BLaER1 treated with 17β-estradiol and CSF1 and Interleukin-3, amounts not matched to agents 10 nM and 100 nM (cell line): Measurements from ENCODE around the gene SPRR1A.

Experiments used
- H3K27ac ChIP-seq, 11 experiments: shearing (Covaris generic); formaldehyde crosslinking; 2 replicates each; pipeline ENCODE4 v1.8.1; 2022
- H3K27me3 ChIP-seq, 11 experiments: shearing (Covaris generic); formaldehyde crosslinking; 2 replicates each; pipeline ENCODE4 v1.8.1; 2022
- H3K36me3 ChIP-seq, 11 experiments: shearing (Covaris generic); formaldehyde crosslinking; 2 replicates each; pipeline ENCODE4 v1.8.1; 2022
- H3K4me1 ChIP-seq, 10 experiments: shearing (Covaris generic); formaldehyde crosslinking; 2 replicates each; pipeline ENCODE4 v1.8.1; 2022
- H3K4me2 ChIP-seq, 11 experiments: shearing (Covaris generic); formaldehyde crosslinking; 2 replicates each; pipeline ENCODE4 v1.8.1; 2022
- H3K4me3 ChIP-seq, 10 experiments: shearing (Covaris generic); formaldehyde crosslinking; 2 replicates each; pipeline ENCODE4 v1.8.1; 2022
- H3K9ac ChIP-seq, 11 experiments: shearing (Covaris generic); formaldehyde crosslinking; 2 replicates each; pipeline ENCODE4 v1.8.1; 2022
- H3K9me3 ChIP-seq, 11 experiments: shearing (Covaris generic); formaldehyde crosslinking; replicated peaks in 1 of 11; 2 replicates each; pipeline ENCODE4 v1.8.1; 2022
- H4K20me1 ChIP-seq, 11 experiments: shearing (Covaris generic); formaldehyde crosslinking; 2 replicates each; pipeline ENCODE4 v1.8.1; 2022
- Cebpa-rat ChIP-seq, 11 experiments: shearing (Covaris generic); IDR thresholded peaks; 2 replicates each; pipeline ENCODE4 v1.8.1; 2022

Gene SPRR1A

GRCh38 chr1:152957561-152957960, 26.3 kb upstream of the SPRR1A start:
- Histone ChIP-seq H3K36me3 (no peaks in the 10 kb centered on the region), H3K27me3 (peaks cover 0 to 14% (median 0%) of the 10 kb centered on the region in 11 experiments; a peak in 3 of 22 replicates), H3K9me3 (peaks cover 0 to 12% (median 5%) of the 10 kb centered on the region in 11 experiments; a peak in 7 of 22 replicates), H4K20me1 (no peaks in the 10 kb centered on the region), H3K9ac (no peak overlapping the region), H3K4me1 (peaks cover 16 to 44% (median 34%) of the 10 kb centered on the region in 10 experiments), H3K4me3 (no peak overlapping the region), H3K27ac (no peak overlapping the region), H3K4me2 (no peak overlapping the region)
- no peak for TF ChIP-seq Cebpa-rat (IDR thresholded peaks at IDR 0.05)

GRCh38 chr1:152959273-152959672, 24.6 kb upstream of the SPRR1A start:
- no peak for TF ChIP-seq Cebpa-rat (IDR thresholded peaks at IDR 0.05)
- Histone ChIP-seq H3K9me3 (peaks cover 0 to 12% (median 5%) of the 10 kb centered on the region in 11 experiments; a peak in 8 of 22 replicates), H3K36me3 (no peaks in the 10 kb centered on the region), H3K4me2 (peak overlapping the region in 8 of 11 experiments; percentile 67 to 96 (median 90); a peak in 15 of 22 replicates), H3K27ac (no peak overlapping the region), H3K4me3 (no peak overlapping the region), H3K4me1 (peaks cover 16 to 56% (median 44%) of the 10 kb centered on the region in 10 experiments), H4K20me1 (no peaks in the 10 kb centered on the region), H3K9ac (no peak overlapping the region), H3K27me3 (peaks cover 0 to 14% (median 0%) of the 10 kb centered on the region in 11 experiments; a peak in 3 of 22 replicates)

- Histone ChIP-seq H4K20me1 (no peaks in the 10 kb centered on the region), H3K27me3 (peaks cover 0 to 14% (median 0%) of the 10 kb centered on the region in 11 experiments; a peak in 3 of 22 replicates), H3K27ac (peak overlapping the region in 2 of 11 experiments; percentile 67 to 68; a peak in 4 of 22 replicates), H3K4me2 (peak overlapping the region; percentile 29 to 96 (median 90)), H3K4me3 (peak overlapping the region in 3 of 10 experiments; percentile 31 to 36 (median 31); a peak in 4 of 20 replicates), H3K9ac (peak overlapping the region in 3 of 11 experiments; percentile 29 to 65 (median 38); a peak in 2 of 22 replicates), H3K36me3 (no peaks in the 10 kb centered on the region), H3K4me1 (peaks cover 16 to 56% (median 44%) of the 10 kb centered on the region in 10 experiments), H3K9me3 (peaks cover 0 to 18% (median 8%) of the 10 kb centered on the region in 11 experiments; a peak in 8 of 22 replicates)
- no peak for TF ChIP-seq Cebpa-rat (IDR thresholded peaks at IDR 0.05)
These were observed 24.0 kb upstream of the SPRR1A start for GRCh38 chr1:152959801-152960451.

GRCh38 chr1:152960452-152961044, 23.3 kb upstream of the SPRR1A start:
- Histone ChIP-seq H3K4me1 (peaks cover 16 to 56% (median 44%) of the 10 kb centered on the region in 10 experiments), H3K9ac (peak overlapping the region in 6 of 11 experiments; percentile 6 to 65 (median 32); a peak in 9 of 22 replicates), H3K4me2 (peak overlapping the region; percentile 29 to 96 (median 90)), H3K36me3 (no peaks in the 10 kb centered on the region), H4K20me1 (no peaks in the 10 kb centered on the region), H3K27me3 (peaks cover 0 to 14% (median 0%) of the 10 kb centered on the region in 11 experiments; a peak in 3 of 22 replicates), H3K9me3 (peaks cover 0 to 18% (median 8%) of the 10 kb centered on the region in 11 experiments; a peak in 9 of 22 replicates), H3K27ac (peak overlapping the region in 6 of 11 experiments; percentile 38 to 74 (median 68); a peak in 11 of 22 replicates), H3K4me3 (peak overlapping the region in 5 of 10 experiments; percentile 6 to 36 (median 31); a peak in 8 of 20 replicates)
- TF ChIP-seq Cebpa-rat (IDR thresholded peaks at IDR 0.05) = no peak

GRCh38 chr1:152961226-152961891, 22.5 kb upstream of the SPRR1A start:
- no peaks in the 10 kb centered on the region for H4K20me1 ChIP-seq
- peak overlapping the region in 5 of 11 experiments; percentile 6 to 65 (median 36); a peak in 9 of 22 replicates for H3K9ac ChIP-seq
- TF ChIP-seq Cebpa-rat (IDR thresholded peaks at IDR 0.05) = peak in 4 of 11 experiments; percentile 61 to 87 (median 67); a peak in 7 of 22 replicates
- H3K4me1 ChIP-seq = peaks cover 16 to 56% (median 44%) of the 10 kb centered on the region in 10 experiments
- peak overlapping the region in 6 of 10 experiments; percentile 6 to 36 (median 28); a peak in 8 of 20 replicates for H3K4me3 ChIP-seq
- no peaks in the 10 kb centered on the region for H3K36me3 ChIP-seq
- H3K27me3 ChIP-seq = peaks cover 0 to 14% (median 0%) of the 10 kb centered on the region in 11 experiments; a peak in 3 of 22 replicates
- peak overlapping the region in 7 of 11 experiments; percentile 18 to 74 (median 67); a peak in 12 of 22 replicates for H3K27ac ChIP-seq
- peak overlapping the region; percentile 29 to 96 (median 90) for H3K4me2 ChIP-seq
- peaks cover 0 to 18% (median 8%) of the 10 kb centered on the region in 11 experiments; a peak in 9 of 22 replicates for H3K9me3 ChIP-seq

- Histone ChIP-seq H4K20me1 (no peaks in the 10 kb centered on the region), H3K9ac (peak overlapping the region in 1 of 11 experiments; percentile 4; a peak in 1 of 22 replicates), H3K9me3 (peaks cover 0 to 11% (median 3%) of the 10 kb centered on the region in 11 experiments; a peak in 6 of 22 replicates), H3K4me2 (peak overlapping the region in 8 of 11 experiments; percentile 85 to 96 (median 90); a peak in 16 of 22 replicates), H3K4me1 (peaks cover 16 to 56% (median 44%) of the 10 kb centered on the region in 10 experiments), H3K36me3 (no peaks in the 10 kb centered on the region), H3K27me3 (peaks cover 0 to 14% (median 0%) of the 10 kb centered on the region in 11 experiments; a peak in 3 of 22 replicates), H3K4me3 (no peak overlapping the region), H3K27ac (peak overlapping the region in 2 of 11 experiments; percentile 67 to 69; a peak in 2 of 22 replicates)
- TF ChIP-seq Cebpa-rat (IDR thresholded peaks at IDR 0.05) = no peak
These were observed 20.9 kb upstream of the SPRR1A start for GRCh38 chr1:152962876-152963415.

- H3K4me1 ChIP-seq = peaks cover 25 to 60% (median 55%) of the 10 kb centered on the region in 10 experiments
- H4K20me1 ChIP-seq = no peaks in the 10 kb centered on the region
- H3K9ac ChIP-seq = no peak overlapping the region
- peaks cover 0 to 10% (median 0%) of the 10 kb centered on the region in 11 experiments; a peak in 3 of 22 replicates for H3K9me3 ChIP-seq
- no peak overlapping the region for H3K4me2 ChIP-seq
- no peak for TF ChIP-seq Cebpa-rat (IDR thresholded peaks at IDR 0.05)
- H3K27me3 ChIP-seq = peaks cover 0 to 14% (median 0%) of the 10 kb centered on the region in 11 experiments; a peak in 3 of 22 replicates
- no peaks in the 10 kb centered on the region for H3K36me3 ChIP-seq
- H3K4me3 ChIP-seq = no peak overlapping the region
- no peak overlapping the region for H3K27ac ChIP-seq
These were observed 19.3 kb upstream of the SPRR1A start for GRCh38 chr1:152964536-152964935.

GRCh38 chr1:152965853-152966252, 18.0 kb upstream of the SPRR1A start:
- no peak for TF ChIP-seq Cebpa-rat (IDR thresholded peaks at IDR 0.05)
- Histone ChIP-seq H3K27me3 (peaks cover 0 to 7% (median 0%) of the 10 kb centered on the region in 11 experiments; a peak in 2 of 22 replicates), H3K4me3 (no peak overlapping the region), H3K4me2 (no peak overlapping the region), H4K20me1 (no peaks in the 10 kb centered on the region), H3K9ac (no peak overlapping the region), H3K27ac (no peak overlapping the region), H3K9me3 (peaks cover 0 to 10% (median 0%) of the 10 kb centered on the region in 11 experiments; a peak in 3 of 22 replicates), H3K4me1 (peaks cover 30 to 60% (median 55%) of the 10 kb centered on the region in 10 experiments), H3K36me3 (no peaks in the 10 kb centered on the region)
